HTERT RPE-1 (cell line): ENCODE measurements around the gene SDC1.
"Not testable (repeated sequence)": the region's sequence is repeated elsewhere in the genome, so short reads cannot be mapped to it uniquely, and the experiment has no call there.

Experiments used
- in situ Hi-C: fragments of 300-500 bp; cut with MboI; formaldehyde crosslinking; loops from 4 replicates; pipeline ENCODE4 v1.14.3; 2020; ENCODE audit warnings: low sequenced_read_pairs

SDC1 gene

GRCh38 chr2:20224716-20225293, at the start of gene SDC1:
Gene SDC1 (minus strand): TSS chr2:20225130. CDS start chr2:20224867, 263 bp downstream.
- in situ Hi-C loops, result no loop called here

GRCh38 chr2:20273042-20273441, 48.1 kb upstream of the SDC1 start:
- in situ Hi-C loops, result no loop called here

GRCh38 chr2:20268317-20268716, 43.4 kb upstream of the SDC1 start:
- in situ Hi-C loops, result not testable (repeated sequence)

GRCh38 chr2:20267529-20267928, 42.6 kb upstream of the SDC1 start:
- in situ Hi-C loops, result no loop called here

- in situ Hi-C loops, result no loop called here
These were observed 39.7 kb upstream of the SDC1 start for GRCh38 chr2:20264629-20265028.

GRCh38 chr2:20257411-20257810, 32.5 kb upstream of the SDC1 start:
- in situ Hi-C loops, result no loop called here

GRCh38 chr2:20254731-20255130, 29.8 kb upstream of the SDC1 start:
- in situ Hi-C loops, result no loop called here

GRCh38 chr2:20250436-20250835, 25.5 kb upstream of the SDC1 start:
- in situ Hi-C loops, result no loop called here

- in situ Hi-C loops, result no loop called here
These were observed 24.2 kb upstream of the SDC1 start for GRCh38 chr2:20249170-20249569.

GRCh38 chr2:20247084-20247483, 22.2 kb upstream of the SDC1 start:
- in situ Hi-C loops, result no loop called here

- in situ Hi-C loops, result not testable (repeated sequence)
These were observed 18.7 kb upstream of the SDC1 start for GRCh38 chr2:20243637-20244036.

- in situ Hi-C loops, result no loop called here
These were observed 17.9 kb upstream of the SDC1 start for GRCh38 chr2:20242727-20243377.

GRCh38 chr2:20241973-20242726, 17.2 kb upstream of the SDC1 start:
- in situ Hi-C loops, result no loop called here

GRCh38 chr2:20240291-20240690, 15.4 kb upstream of the SDC1 start:
- in situ Hi-C loops, result not testable (repeated sequence)

GRCh38 chr2:20236496-20236895, 11.6 kb upstream of the SDC1 start:
- in situ Hi-C loops, result no loop called here

- in situ Hi-C loops, result no loop called here
These were observed 10.8 kb upstream of the SDC1 start for GRCh38 chr2:20235655-20236305.

GRCh38 chr2:20234597-20234996, 9.7 kb upstream of the SDC1 start:
- in situ Hi-C loops, result not testable (repeated sequence)

GRCh38 chr2:20232837-20233207, 7.9 kb upstream of the SDC1 start:
- in situ Hi-C loops, result no loop called here

GRCh38 chr2:20231598-20232026, 6.7 kb upstream of the SDC1 start:
- in situ Hi-C loops, result no loop called here

- in situ Hi-C loops, result no loop called here
These were observed 6.2 kb upstream of the SDC1 start for GRCh38 chr2:20231159-20231558.

- in situ Hi-C loops, result no loop called here
These were observed 5.1 kb upstream of the SDC1 start for GRCh38 chr2:20230114-20230425.
